T-helper 17 cell (primary cell): ENCODE measurements around the gene POLR3E. TPM values are rescaled to one million over a fixed set of nuclear protein-coding genes. Genes with fewer than 3 reads are reported as not detected.

Source experiments
- ATAC-seq: fragments of 150-1000 bp; cut with Tn5 transposase; 2 replicates; pipeline ENCODE4 v1.10.0; 2021; ENCODE audit warnings: mild to moderate bottlenecking, moderate library complexity
- DNase-seq, 3 donors: peaks; one replicate each; pipeline versions ENCODE4 v3.0.0 to v3.0.0-alpha.2; 2020 to 2021
- H3K9me3 ChIP-seq: one replicate; pipeline ENCODE4 v1.7.0; 2013; ENCODE audit warnings: low read length, mild to moderate bottlenecking; ENCODE audit not compliant: control insufficient read depth, poor library complexity, severe bottlenecking
- H3K27ac Mint-ChIP-seq: one replicate; pipeline ENCODE4 v1.8.0; 2022; ENCODE audit warnings: mild to moderate bottlenecking, moderate library complexity, mixed read lengths
- H3K27me3 Mint-ChIP-seq: one replicate; pipeline ENCODE4 v1.8.0; 2022; ENCODE audit warnings: mixed read lengths
- H3K36me3 Mint-ChIP-seq: one replicate; pipeline ENCODE4 v1.8.0; 2022; ENCODE audit warnings: low read depth, mixed read lengths
- H3K4me1 Mint-ChIP-seq: one replicate; pipeline ENCODE4 v1.8.0; 2022; ENCODE audit warnings: mild to moderate bottlenecking, mixed read lengths
- H3K4me3 Mint-ChIP-seq: one replicate; pipeline ENCODE4 v1.8.0; 2022; ENCODE audit warnings: mild to moderate bottlenecking, moderate library complexity, mixed read lengths
- total RNA-seq, 4 donors: library from RNA in 2 of 4; stranded (reverse) in 2 of 4; gene quantifications; one replicate each; pipeline ENCODE4 v1.2.3 and lab custom pipeline; 2022 to 2026

POLR3E gene, protein sequence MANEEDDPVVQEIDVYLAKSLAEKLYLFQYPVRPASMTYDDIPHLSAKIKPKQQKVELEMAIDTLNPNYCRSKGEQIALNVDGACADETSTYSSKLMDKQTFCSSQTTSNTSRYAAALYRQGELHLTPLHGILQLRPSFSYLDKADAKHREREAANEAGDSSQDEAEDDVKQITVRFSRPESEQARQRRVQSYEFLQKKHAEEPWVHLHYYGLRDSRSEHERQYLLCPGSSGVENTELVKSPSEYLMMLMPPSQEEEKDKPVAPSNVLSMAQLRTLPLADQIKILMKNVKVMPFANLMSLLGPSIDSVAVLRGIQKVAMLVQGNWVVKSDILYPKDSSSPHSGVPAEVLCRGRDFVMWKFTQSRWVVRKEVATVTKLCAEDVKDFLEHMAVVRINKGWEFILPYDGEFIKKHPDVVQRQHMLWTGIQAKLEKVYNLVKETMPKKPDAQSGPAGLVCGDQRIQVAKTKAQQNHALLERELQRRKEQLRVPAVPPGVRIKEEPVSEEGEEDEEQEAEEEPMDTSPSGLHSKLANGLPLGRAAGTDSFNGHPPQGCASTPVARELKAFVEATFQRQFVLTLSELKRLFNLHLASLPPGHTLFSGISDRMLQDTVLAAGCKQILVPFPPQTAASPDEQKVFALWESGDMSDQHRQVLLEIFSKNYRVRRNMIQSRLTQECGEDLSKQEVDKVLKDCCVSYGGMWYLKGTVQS
- total RNA-seq (100 to 1,000 TPM; 159 to 219 TPM), total RNA-seq (lab: John Stamatoyannopoulos, UW) (131 to 139 reads per million in 2 donors)

- Mint-ChIP-seq H3K36me3 (peaks cover 8% of the 10 kb centered on the region), H3K27me3 (no peaks in the 10 kb centered on the region), H3K4me1 (peaks cover 45% of the 10 kb centered on the region), H3K4me3 (peak within 1 kb of the TSS; percentile 88), H3K27ac (peak within 1 kb of the TSS; percentile 95)
- peak; percentile 100 for DNase-seq
- peak; percentile 83 for ATAC-seq
- H3K9me3 ChIP-seq: no peaks in the 10 kb centered on the region
These were observed at the start of gene POLR3E for GRCh38 chr16:22297114-22297870. Gene POLR3E (plus strand): TSS chr16:22297409. CDS start chr16:22302969, 5,560 bp downstream.

- DNase-seq: no peak
- H3K4me1 Mint-ChIP-seq: peaks cover 10% of the 10 kb centered on the region
- no peak for ATAC-seq
- no peaks in the 10 kb centered on the region for H3K9me3 ChIP-seq
- H3K27me3 Mint-ChIP-seq: no peaks in the 10 kb centered on the region
- H3K36me3 Mint-ChIP-seq: peaks cover 8% of the 10 kb centered on the region
- no peak overlapping the region for H3K27ac Mint-ChIP-seq
- no peak overlapping the region for H3K4me3 Mint-ChIP-seq
These were observed 46.7 kb upstream of the POLR3E start for GRCh38 chr16:22250522-22250921.

- H3K4me3 Mint-ChIP-seq: no peak overlapping the region
- H3K27me3 Mint-ChIP-seq: no peaks in the 10 kb centered on the region
- DNase-seq (no peak), ATAC-seq (no peak)
- peaks cover 8% of the 10 kb centered on the region for H3K36me3 Mint-ChIP-seq
- no peak overlapping the region for H3K27ac Mint-ChIP-seq
- peaks cover 10% of the 10 kb centered on the region for H3K4me1 Mint-ChIP-seq
- no peaks in the 10 kb centered on the region for H3K9me3 ChIP-seq
These were observed 44.9 kb upstream of the POLR3E start for GRCh38 chr16:22252317-22252716.

DNA sequence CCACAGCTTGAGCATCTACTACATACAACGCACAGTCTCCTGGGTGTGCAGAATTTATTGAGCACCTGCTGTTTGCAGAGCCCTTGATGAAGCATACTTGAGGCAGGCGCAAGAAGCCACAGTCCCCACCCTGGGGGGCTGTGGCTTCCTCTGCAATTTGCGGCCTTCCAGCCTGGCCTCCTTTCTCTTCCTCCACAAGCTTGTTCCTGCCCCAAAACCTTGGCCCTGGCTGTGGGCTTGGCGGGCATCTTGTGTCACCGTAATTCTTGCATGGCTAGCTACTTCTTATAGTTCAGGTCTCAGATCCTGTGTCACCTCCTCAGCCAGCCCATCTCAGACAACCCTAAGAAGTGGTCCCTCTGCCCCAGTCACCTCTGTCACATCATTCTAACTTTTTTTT, 43.9 kb upstream of the POLR3E start:
- DNase-seq (no peak), ATAC-seq (no peak)
- Mint-ChIP-seq H3K4me3 (no peak overlapping the region), H3K36me3 (peaks cover 5% of the 10 kb centered on the region), H3K27ac (peak overlapping the region; percentile 27), H3K27me3 (no peaks in the 10 kb centered on the region), H3K4me1 (peaks cover 8% of the 10 kb centered on the region)
- no peaks in the 10 kb centered on the region for H3K9me3 ChIP-seq

DNA sequence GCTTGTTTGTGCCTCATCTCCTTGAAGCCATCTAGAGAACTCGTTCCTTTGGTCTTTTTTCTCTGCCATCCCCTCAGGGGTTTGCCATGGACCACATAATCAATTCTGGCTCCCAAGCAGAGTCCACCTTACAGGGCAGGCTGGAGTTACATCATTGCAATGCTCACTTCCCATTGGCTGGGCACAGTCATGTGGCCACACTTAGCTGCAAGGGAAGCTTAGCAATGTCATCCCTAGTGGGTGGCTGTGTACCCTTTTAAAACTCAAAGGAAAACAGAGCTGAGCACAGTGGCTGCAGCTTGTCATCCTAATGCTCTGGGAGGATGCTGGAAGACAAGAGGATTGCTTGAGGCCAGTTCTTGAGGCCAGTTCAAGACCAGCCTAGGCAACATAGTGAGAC, 41.9 kb upstream of the POLR3E start:
- Mint-ChIP-seq H3K4me3 (no peak overlapping the region), H3K4me1 (peaks cover 6% of the 10 kb centered on the region), H3K27me3 (no peaks in the 10 kb centered on the region), H3K36me3 (peaks cover 8% of the 10 kb centered on the region), H3K27ac (no peak overlapping the region)
- DNase-seq: no peak
- no peaks in the 10 kb centered on the region for H3K9me3 ChIP-seq
- no peak for ATAC-seq

GRCh38 chr16:22257440-22257839, 39.8 kb upstream of the POLR3E start:
- Mint-ChIP-seq H3K27ac (peak overlapping the region; percentile 6), H3K27me3 (no peaks in the 10 kb centered on the region), H3K4me3 (no peak overlapping the region), H3K4me1 (peaks cover 6% of the 10 kb centered on the region), H3K36me3 (peaks cover 8% of the 10 kb centered on the region)
- DNase-seq (no peak), ATAC-seq (no peak)
- no peaks in the 10 kb centered on the region for H3K9me3 ChIP-seq

DNA sequence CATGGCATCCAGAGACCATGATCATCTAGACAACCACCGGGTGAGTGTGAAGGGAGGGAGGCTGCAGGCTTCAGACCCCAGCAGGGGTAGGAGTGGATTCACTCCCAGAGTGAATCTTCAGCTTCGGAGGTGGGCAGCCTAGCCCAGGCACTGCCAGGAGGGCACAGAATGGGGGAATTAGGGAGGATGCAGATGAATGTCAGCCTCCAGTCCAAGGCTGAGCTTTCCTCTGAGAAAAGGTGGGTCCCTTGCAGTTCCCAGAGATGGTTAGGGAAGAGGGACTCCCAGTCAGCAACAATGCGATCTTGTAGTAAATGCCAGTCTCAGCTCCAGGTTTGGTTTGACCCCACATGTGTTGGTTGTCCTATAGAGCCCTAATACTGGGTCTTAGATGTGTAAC, 36.7 kb upstream of the POLR3E start:
- H3K27ac Mint-ChIP-seq: peak overlapping the region; percentile 43
- peaks cover 3% of the 10 kb centered on the region for H3K36me3 Mint-ChIP-seq

GRCh38 chr16:22262460-22262859, 34.7 kb upstream of the POLR3E start:
- no peak for DNase-seq
- Mint-ChIP-seq H3K4me3 (no peak overlapping the region), H3K4me1 (peaks cover 15% of the 10 kb centered on the region), H3K36me3 (peaks cover 3% of the 10 kb centered on the region), H3K27ac (peak overlapping the region; percentile 87), H3K27me3 (no peaks in the 10 kb centered on the region)
- peak; percentile 52 for ATAC-seq
- H3K9me3 ChIP-seq: no peaks in the 10 kb centered on the region

More for the DNA sequence above, 36.7 kb upstream of the POLR3E start:
- no peaks in the 10 kb centered on the region for H3K27me3 Mint-ChIP-seq
- ATAC-seq (no peak), DNase-seq (no peak)
- no peak overlapping the region for H3K4me3 Mint-ChIP-seq
- H3K4me1 Mint-ChIP-seq: peaks cover 15% of the 10 kb centered on the region
- no peaks in the 10 kb centered on the region for H3K9me3 ChIP-seq

DNA sequence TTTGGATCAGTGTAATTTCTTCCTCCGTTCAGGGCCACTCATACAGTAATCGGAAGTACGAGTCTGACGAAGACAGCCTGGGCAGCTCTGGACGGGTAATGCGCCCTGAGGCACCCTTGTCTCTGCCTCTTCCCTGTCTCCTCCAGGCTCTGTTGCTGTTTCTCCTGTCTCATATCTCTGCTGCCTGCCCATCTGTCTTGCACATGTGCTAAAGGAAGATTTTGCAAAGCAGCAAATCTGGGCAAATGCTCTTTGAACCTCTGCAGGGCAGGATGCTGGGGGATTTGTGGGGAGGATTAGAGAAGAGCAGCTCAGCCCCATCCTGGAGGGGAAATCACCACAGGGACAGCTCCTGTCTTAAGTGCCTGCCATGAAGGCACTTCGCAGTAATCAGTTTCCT, 32.4 kb upstream of the POLR3E start:
- ATAC-seq (peak; percentile 80), DNase-seq (no peak)
- Mint-ChIP-seq H3K27me3 (no peaks in the 10 kb centered on the region), H3K27ac (peak overlapping the region; percentile 71), H3K36me3 (peaks cover 2% of the 10 kb centered on the region), H3K4me1 (peaks cover 15% of the 10 kb centered on the region), H3K4me3 (peak overlapping the region; percentile 49)
- no peaks in the 10 kb centered on the region for H3K9me3 ChIP-seq

- Mint-ChIP-seq H3K27ac (peak overlapping the region; percentile 71), H3K36me3 (peaks cover 2% of the 10 kb centered on the region), H3K27me3 (no peaks in the 10 kb centered on the region), H3K4me1 (peaks cover 15% of the 10 kb centered on the region), H3K4me3 (peak overlapping the region; percentile 49)
- DNase-seq: no peak
- no peaks in the 10 kb centered on the region for H3K9me3 ChIP-seq
- ATAC-seq: no peak
These were observed 31.9 kb upstream of the POLR3E start for GRCh38 chr16:22265351-22265750.

DNA sequence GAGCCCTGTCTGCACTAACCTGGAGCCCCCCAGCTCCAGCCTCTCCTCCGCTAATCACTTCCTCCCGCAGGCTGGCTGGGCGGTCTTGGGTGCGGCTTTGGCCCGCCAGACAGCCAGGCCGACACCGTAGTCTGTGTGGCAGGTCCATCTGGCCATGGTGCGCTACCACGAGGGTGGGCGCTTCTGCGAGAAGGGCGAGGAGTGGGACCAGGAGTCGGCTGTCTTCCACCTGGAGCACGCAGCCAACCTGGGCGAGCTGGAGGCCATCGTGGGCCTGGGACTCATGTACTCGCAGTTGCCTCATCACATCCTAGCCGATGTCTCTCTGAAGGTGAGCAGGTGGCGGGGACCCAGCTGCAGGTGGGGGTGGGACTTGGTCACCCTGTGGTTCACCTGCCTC, 30.7 kb upstream of the POLR3E start:
- no peaks in the 10 kb centered on the region for H3K27me3 Mint-ChIP-seq
- no peak for ATAC-seq
- DNase-seq: no peak
- no peak overlapping the region for H3K27ac Mint-ChIP-seq
- H3K9me3 ChIP-seq: no peaks in the 10 kb centered on the region
- peaks cover 15% of the 10 kb centered on the region for H3K4me1 Mint-ChIP-seq
- peaks cover 2% of the 10 kb centered on the region for H3K36me3 Mint-ChIP-seq
- no peak overlapping the region for H3K4me3 Mint-ChIP-seq

DNA sequence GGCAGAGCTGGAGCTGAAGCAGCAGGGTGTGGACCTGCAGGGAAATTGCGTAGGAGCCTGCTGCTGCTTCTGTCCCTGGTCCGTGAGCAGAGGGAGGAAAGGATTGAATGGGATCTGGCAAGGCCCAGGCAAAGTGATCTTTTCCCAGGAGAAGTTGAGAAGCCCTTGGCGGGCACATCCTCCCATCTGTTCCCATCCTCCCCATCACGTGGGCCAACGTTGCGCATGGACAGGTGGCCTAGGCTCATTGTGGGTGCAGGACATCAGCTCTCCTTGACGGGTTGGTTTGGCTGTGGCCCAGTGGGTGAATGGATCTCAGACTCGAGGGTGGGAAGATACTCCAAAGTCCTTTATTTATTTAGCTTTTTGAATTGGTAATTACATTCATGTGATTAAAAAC, 29.4 kb upstream of the POLR3E start:
- Mint-ChIP-seq H3K27me3 (no peaks in the 10 kb centered on the region), H3K27ac (no peak overlapping the region), H3K36me3 (peaks cover 4% of the 10 kb centered on the region), H3K4me3 (no peak overlapping the region), H3K4me1 (peaks cover 12% of the 10 kb centered on the region)
- no peak for DNase-seq
- ATAC-seq: no peak
- no peaks in the 10 kb centered on the region for H3K9me3 ChIP-seq

- Mint-ChIP-seq H3K36me3 (peaks cover 4% of the 10 kb centered on the region), H3K4me3 (no peak overlapping the region), H3K4me1 (no peaks in the 10 kb centered on the region), H3K27ac (no peak overlapping the region), H3K27me3 (no peaks in the 10 kb centered on the region)
- DNase-seq: no peak
- no peak for ATAC-seq
- H3K9me3 ChIP-seq: no peaks in the 10 kb centered on the region
These were observed 26.7 kb upstream of the POLR3E start for GRCh38 chr16:22270525-22270924.
